ENCODE data around the gene UNC13A. TPM values are rescaled to one million over a fixed set of nuclear protein-coding genes. Genes with fewer than 3 reads are reported as not detected.

Gene UNC13A
- total RNA-seq, 6 experiments from 2014 or later = 0.02 TPM; not detected in 5

DNA sequence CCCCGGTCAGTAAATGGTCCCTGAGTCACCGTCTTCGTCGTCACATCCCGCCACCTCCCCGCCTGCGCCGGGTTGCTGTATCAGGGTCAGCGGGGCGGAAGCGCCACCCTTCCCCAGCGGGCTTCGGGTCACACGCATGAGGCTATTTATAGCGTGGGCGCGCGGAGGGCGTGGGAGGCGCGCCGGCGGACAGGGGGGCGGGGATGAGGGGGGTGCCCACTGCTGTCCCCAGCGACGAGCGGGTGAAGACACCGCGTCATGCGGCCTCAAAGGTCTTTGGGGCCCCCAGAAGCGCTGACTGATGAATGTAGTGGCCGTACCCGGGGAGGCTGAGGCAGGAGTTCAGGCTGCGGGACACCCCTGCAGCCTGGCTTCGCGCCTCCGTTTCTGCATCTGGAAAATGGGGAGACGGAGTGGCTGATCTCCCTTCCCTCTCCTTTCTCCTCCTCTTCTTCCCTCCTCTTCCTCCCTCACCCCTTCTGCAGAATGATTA, 7.9 kb downstream of the UNC13A start:
- no peaks in the 10 kb centered on the region for H3K9me3 ChIP-seq
- WGBS (ENCODE audit: insufficient coverage, low coverage, low lambda C conversion rate, missing lambda C conversion rate) = 9% methylated on average over 12 of the region's 38 CpGs
- intact Hi-C loops (cut with DNase I) = no loop called here
- DNase-seq (peak; percentile 64 to 78 (median 74)), ATAC-seq (peak; percentile 83 to 95 (median 86))
- H3K4me1 ChIP-seq = no peaks in the 10 kb centered on the region
- no peaks in the 10 kb centered on the region for H3K27me3 ChIP-seq
- no peaks in the 10 kb centered on the region for H3K36me3 ChIP-seq
- H3K4me3 ChIP-seq = no peak overlapping the region
- no peak overlapping the region for H3K27ac ChIP-seq
- no peak for TF ChIP-seq POLR2A (IDR thresholded peaks at IDR 0.05)
- TF ChIP-seq, protein P1, sequence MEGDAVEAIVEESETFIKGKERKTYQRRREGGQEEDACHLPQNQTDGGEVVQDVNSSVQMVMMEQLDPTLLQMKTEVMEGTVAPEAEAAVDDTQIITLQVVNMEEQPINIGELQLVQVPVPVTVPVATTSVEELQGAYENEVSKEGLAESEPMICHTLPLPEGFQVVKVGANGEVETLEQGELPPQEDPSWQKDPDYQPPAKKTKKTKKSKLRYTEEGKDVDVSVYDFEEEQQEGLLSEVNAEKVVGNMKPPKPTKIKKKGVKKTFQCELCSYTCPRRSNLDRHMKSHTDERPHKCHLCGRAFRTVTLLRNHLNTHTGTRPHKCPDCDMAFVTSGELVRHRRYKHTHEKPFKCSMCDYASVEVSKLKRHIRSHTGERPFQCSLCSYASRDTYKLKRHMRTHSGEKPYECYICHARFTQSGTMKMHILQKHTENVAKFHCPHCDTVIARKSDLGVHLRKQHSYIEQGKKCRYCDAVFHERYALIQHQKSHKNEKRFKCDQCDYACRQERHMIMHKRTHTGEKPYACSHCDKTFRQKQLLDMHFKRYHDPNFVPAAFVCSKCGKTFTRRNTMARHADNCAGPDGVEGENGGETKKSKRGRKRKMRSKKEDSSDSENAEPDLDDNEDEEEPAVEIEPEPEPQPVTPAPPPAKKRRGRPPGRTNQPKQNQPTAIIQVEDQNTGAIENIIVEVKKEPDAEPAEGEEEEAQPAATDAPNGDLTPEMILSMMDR (IDR thresholded peaks at IDR 0.05) = no peak

DNA sequence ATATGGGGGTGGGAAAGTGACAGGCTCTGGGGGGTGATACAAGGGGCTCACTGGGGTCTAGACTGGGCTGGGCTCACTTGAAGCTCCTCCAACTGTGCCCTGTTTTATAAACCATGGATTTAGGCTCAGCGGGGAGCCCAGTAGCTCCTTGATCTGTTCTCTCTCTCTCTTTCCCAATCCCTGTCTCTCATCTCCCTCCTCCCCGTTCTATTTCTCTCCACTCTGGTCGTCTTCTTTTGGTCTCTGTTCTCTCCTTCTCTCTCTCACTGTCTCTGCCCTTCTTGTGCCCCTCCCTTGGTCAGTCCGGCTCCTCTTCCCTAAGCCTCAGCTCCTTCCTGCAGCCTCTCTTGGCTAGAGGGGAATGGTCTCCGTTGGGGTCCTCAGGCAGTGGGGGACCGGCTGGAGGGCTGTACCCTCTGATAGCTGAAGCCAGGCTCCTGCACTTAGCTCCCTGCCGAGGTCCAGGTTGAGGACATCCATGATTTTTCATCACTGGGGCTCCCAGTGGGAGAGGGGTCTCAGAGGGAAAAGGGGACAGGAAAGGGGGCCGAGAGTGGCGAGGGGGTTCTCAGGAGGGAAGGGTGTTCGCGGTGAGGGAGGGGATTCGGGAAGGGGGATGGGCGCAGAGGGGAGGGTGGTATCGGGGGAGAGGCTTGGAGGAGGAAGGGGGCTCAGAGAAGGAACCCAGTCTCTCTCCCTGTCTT, 8.5 kb downstream of the UNC13A start:
- 4% methylated on average over 14 of the region's 14 CpGs for WGBS (ENCODE audit: insufficient coverage, low coverage, low lambda C conversion rate, missing lambda C conversion rate)
- DNase-seq (no peak), ATAC-seq (no peak)
- Histone ChIP-seq H3K4me1 (no peaks in the 10 kb centered on the region), H3K9me3 (no peaks in the 10 kb centered on the region), H3K4me3 (no peak overlapping the region), H3K36me3 (no peaks in the 10 kb centered on the region), H3K27me3 (no peaks in the 10 kb centered on the region), H3K27ac (no peak overlapping the region)
- intact Hi-C loops (cut with DNase I) = no loop called here
- TF ChIP-seq, protein P1 (IDR thresholded peaks at IDR 0.05) = no peak
- TF ChIP-seq POLR2A (IDR thresholded peaks at IDR 0.05) = no peak

DNA sequence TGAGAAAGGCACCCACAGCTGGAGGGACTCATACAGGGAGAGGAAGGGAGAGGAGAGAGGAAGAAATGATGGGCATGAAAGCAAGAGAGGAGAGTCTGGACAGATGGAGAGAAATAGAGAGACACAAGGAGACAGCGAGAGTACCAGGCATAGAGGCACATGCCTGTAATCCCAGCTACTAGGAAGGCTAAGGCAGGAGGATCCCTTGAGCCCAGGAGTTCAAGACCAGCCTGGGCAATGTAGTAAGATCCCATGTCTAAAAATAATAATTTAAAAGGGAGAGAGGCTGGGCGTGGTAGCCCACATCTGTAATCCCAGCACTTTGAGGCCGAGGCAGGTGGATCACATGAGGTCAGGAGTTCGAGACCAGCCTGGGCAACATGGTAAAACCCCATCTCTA, 9.3 kb downstream of the UNC13A start:
- no peak for ATAC-seq
- Histone ChIP-seq H3K4me3 (no peak overlapping the region), H3K27me3 (no peaks in the 10 kb centered on the region), H3K36me3 (no peaks in the 10 kb centered on the region), H3K9me3 (no peaks in the 10 kb centered on the region), H3K4me1 (no peaks in the 10 kb centered on the region), H3K27ac (no peak overlapping the region)
- TF ChIP-seq, protein P1 (IDR thresholded peaks at IDR 0.05) = no peak
- TF ChIP-seq POLR2A (IDR thresholded peaks at IDR 0.05) = no peak
- WGBS (ENCODE audit: insufficient coverage, low coverage, low lambda C conversion rate, missing lambda C conversion rate) = 85% methylated on average over 4 of the region's 4 CpGs
- intact Hi-C loops (cut with DNase I) = no loop called here
- no peak for DNase-seq

DNA sequence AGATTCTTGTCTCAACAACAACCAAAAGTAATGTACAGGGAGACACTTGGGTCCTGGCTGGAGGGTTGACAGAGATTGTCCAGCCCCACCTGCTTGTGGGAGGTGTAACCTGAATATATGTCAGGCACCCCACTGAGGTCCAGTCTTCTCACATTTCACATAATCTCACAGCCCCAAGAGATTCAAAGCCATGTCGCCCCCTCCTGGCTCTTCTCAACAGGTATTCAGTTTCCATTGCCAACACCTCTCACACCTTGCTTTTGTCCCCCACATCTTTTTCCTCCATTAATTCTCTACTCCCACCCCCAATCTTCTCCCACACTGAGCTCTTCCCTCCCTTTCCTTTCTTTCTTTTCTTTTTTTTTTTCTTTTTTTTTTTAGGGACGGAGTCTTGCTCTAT, 11.2 kb downstream of the UNC13A start:
- H3K4me3 ChIP-seq = no peak overlapping the region
- TF ChIP-seq, protein P1 (IDR thresholded peaks at IDR 0.05) = peak in 1 of 4 donors; percentile 6
- TF ChIP-seq POLR2A (IDR thresholded peaks at IDR 0.05) = no peak
- H3K27ac ChIP-seq = no peak overlapping the region
- DNase-seq (no peak), ATAC-seq (no peak)
- 80% methylated on average over 1 of the region's 2 CpGs for WGBS (ENCODE audit: insufficient coverage, low coverage, low lambda C conversion rate, missing lambda C conversion rate)
- intact Hi-C loops (cut with DNase I) = no loop called here
- H3K27me3 ChIP-seq = no peaks in the 10 kb centered on the region
- H3K9me3 ChIP-seq = no peaks in the 10 kb centered on the region
- H3K4me1 ChIP-seq = no peaks in the 10 kb centered on the region
- H3K36me3 ChIP-seq = no peaks in the 10 kb centered on the region
